ENCODE data around the gene ECE2. TPM values are rescaled to one million over a fixed set of nuclear protein-coding genes. Genes with fewer than 3 reads are reported as not detected.

The ECE2 gene
- total RNA-seq, 1 experiment from 2014 or later = 0.15 TPM

GRCh38 chr3:184238246-184238818 is 37.5 kb upstream of the ECE2 start:
- H4K20me1 ChIP-seq (ENCODE audit: insufficient read depth, low read depth, low read length) = 0 out of 2 replicates have a peak, but pooled peaks cover 5% of the 10 kb centered on the region
- no peak for DNase-seq
- H3K27me3 ChIP-seq (ENCODE audit: low read length) = no peaks in the 10 kb centered on the region
- no peak overlapping the region for H3K4me3 ChIP-seq (ENCODE audit: low read length)
- H3K9me2 ChIP-seq (replicated peaks; ENCODE audit: insufficient read depth, low read length) = no peaks in the 10 kb centered on the region
- H3K9ac ChIP-seq (ENCODE audit: low read length) = no peak overlapping the region
- H3K9me3 ChIP-seq (ENCODE audit: low read length) = no peaks in the 10 kb centered on the region
- H3K36me3 ChIP-seq (ENCODE audit: insufficient read depth, low read length) = peaks cover 7% of the 10 kb centered on the region; the same call in 1 of the 2 replicates
- H2AFZ ChIP-seq (ENCODE audit: low read length) = no peak overlapping the region
- H3K4me1 ChIP-seq (ENCODE audit: low read length) = peaks cover 3% of the 10 kb centered on the region
- no peak overlapping the region for H3K27ac ChIP-seq (ENCODE audit: low read length)
- no peak overlapping the region for H3K4me2 ChIP-seq (ENCODE audit: low read depth, low read length, poor library complexity, severe bottlenecking)
- no peaks in the 10 kb centered on the region for H3K79me2 ChIP-seq (ENCODE audit: low read length)

- Histone ChIP-seq H3K9ac (ENCODE audit: low read length) (no peak overlapping the region), H3K4me2 (ENCODE audit: low read depth, low read length, poor library complexity, severe bottlenecking) (no peak overlapping the region), H3K36me3 (ENCODE audit: insufficient read depth, low read length) (peaks cover 13% of the 10 kb centered on the region; the same call in 1 of the 2 replicates), H2AFZ (ENCODE audit: low read length) (no peak overlapping the region), H4K20me1 (ENCODE audit: insufficient read depth, low read depth, low read length) (0 out of 2 replicates have a peak, but pooled peaks cover 5% of the 10 kb centered on the region), H3K79me2 (ENCODE audit: low read length) (no peaks in the 10 kb centered on the region), H3K27ac (ENCODE audit: low read length) (no peak overlapping the region), H3K4me1 (ENCODE audit: low read length) (peaks cover 3% of the 10 kb centered on the region), H3K9me3 (ENCODE audit: low read length) (no peaks in the 10 kb centered on the region), H3K9me2 (replicated peaks; ENCODE audit: insufficient read depth, low read length) (no peaks in the 10 kb centered on the region), H3K27me3 (ENCODE audit: low read length) (no peaks in the 10 kb centered on the region), H3K4me3 (ENCODE audit: low read length) (no peak overlapping the region)
- DNase-seq = no peak
Measured at GRCh38 chr3:184239221-184239620, 36.6 kb upstream of the ECE2 start.

- 0 out of 2 replicates have a peak, but pooled peaks cover 5% of the 10 kb centered on the region for H4K20me1 ChIP-seq (ENCODE audit: insufficient read depth, low read depth, low read length)
- H3K9me2 ChIP-seq (replicated peaks; ENCODE audit: insufficient read depth, low read length) = no peaks in the 10 kb centered on the region
- peaks cover 3% of the 10 kb centered on the region for H3K4me1 ChIP-seq (ENCODE audit: low read length)
- no peaks in the 10 kb centered on the region for H3K27me3 ChIP-seq (ENCODE audit: low read length)
- H3K4me3 ChIP-seq (ENCODE audit: low read length) = no peak overlapping the region
- no peak overlapping the region for H3K27ac ChIP-seq (ENCODE audit: low read length)
- H3K9me3 ChIP-seq (ENCODE audit: low read length) = no peaks in the 10 kb centered on the region
- H3K9ac ChIP-seq (ENCODE audit: low read length) = no peak overlapping the region
- no peaks in the 10 kb centered on the region for H3K79me2 ChIP-seq (ENCODE audit: low read length)
- H2AFZ ChIP-seq (ENCODE audit: low read length) = no peak overlapping the region
- DNase-seq = no peak
- peaks cover 13% of the 10 kb centered on the region; the same call in 1 of the 2 replicates for H3K36me3 ChIP-seq (ENCODE audit: insufficient read depth, low read length)
- H3K4me2 ChIP-seq (ENCODE audit: low read depth, low read length, poor library complexity, severe bottlenecking) = no peak overlapping the region
Measured at GRCh38 chr3:184239708-184240107, 36.1 kb upstream of the ECE2 start.

GRCh38 chr3:184240384-184241140 is 35.3 kb upstream of the ECE2 start:
- Histone ChIP-seq H3K4me2 (ENCODE audit: low read depth, low read length, poor library complexity, severe bottlenecking) (no peak overlapping the region), H2AFZ (ENCODE audit: low read length) (no peak overlapping the region), H3K79me2 (ENCODE audit: low read length) (no peaks in the 10 kb centered on the region; the same call in 1 of the 2 replicates), H3K36me3 (ENCODE audit: insufficient read depth, low read length) (peaks cover 19% of the 10 kb centered on the region; the same call in 1 of the 2 replicates), H3K9me2 (replicated peaks; ENCODE audit: insufficient read depth, low read length) (no peaks in the 10 kb centered on the region), H3K4me1 (ENCODE audit: low read length) (peaks cover 3% of the 10 kb centered on the region), H3K27me3 (ENCODE audit: low read length) (no peaks in the 10 kb centered on the region), H3K9me3 (ENCODE audit: low read length) (no peaks in the 10 kb centered on the region), H4K20me1 (ENCODE audit: insufficient read depth, low read depth, low read length) (0 out of 2 replicates have a peak, but pooled peaks cover 5% of the 10 kb centered on the region), H3K9ac (ENCODE audit: low read length) (no peak overlapping the region), H3K27ac (ENCODE audit: low read length) (no peak overlapping the region), H3K4me3 (ENCODE audit: low read length) (no peak overlapping the region)
- peak; percentile 84 for DNase-seq

DNA sequence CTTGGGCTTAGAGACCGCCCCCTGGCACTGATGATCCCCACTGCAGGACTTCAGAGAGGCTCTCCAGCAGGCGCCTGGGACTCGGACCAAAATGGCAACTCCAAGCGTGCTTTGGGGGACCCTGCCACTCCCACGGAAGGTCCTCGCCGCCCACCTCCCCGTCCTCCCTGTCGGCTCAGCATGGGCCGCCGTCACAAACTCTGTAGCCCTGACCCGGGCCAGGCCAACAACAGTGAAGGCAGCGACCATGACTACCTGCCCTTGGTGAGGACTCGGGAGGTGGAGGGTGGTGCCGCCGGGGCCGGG is 34.7 kb upstream of the ECE2 start:
- Histone ChIP-seq H3K4me1 (ENCODE audit: low read length) (peaks cover 3% of the 10 kb centered on the region), H3K9me2 (replicated peaks; ENCODE audit: insufficient read depth, low read length) (no peaks in the 10 kb centered on the region), H3K36me3 (ENCODE audit: insufficient read depth, low read length) (peaks cover 19% of the 10 kb centered on the region; the same call in 1 of the 2 replicates), H3K27ac (ENCODE audit: low read length) (no peak overlapping the region), H3K4me2 (ENCODE audit: low read depth, low read length, poor library complexity, severe bottlenecking) (no peak overlapping the region), H2AFZ (ENCODE audit: low read length) (no peak overlapping the region), H4K20me1 (ENCODE audit: insufficient read depth, low read depth, low read length) (0 out of 2 replicates have a peak, but pooled peaks cover 5% of the 10 kb centered on the region), H3K4me3 (ENCODE audit: low read length) (no peak overlapping the region), H3K9me3 (ENCODE audit: low read length) (no peaks in the 10 kb centered on the region), H3K27me3 (ENCODE audit: low read length) (no peaks in the 10 kb centered on the region), H3K9ac (ENCODE audit: low read length) (no peak overlapping the region), H3K79me2 (ENCODE audit: low read length) (no peaks in the 10 kb centered on the region; the same call in 1 of the 2 replicates)
- DNase-seq = no peak

DNA sequence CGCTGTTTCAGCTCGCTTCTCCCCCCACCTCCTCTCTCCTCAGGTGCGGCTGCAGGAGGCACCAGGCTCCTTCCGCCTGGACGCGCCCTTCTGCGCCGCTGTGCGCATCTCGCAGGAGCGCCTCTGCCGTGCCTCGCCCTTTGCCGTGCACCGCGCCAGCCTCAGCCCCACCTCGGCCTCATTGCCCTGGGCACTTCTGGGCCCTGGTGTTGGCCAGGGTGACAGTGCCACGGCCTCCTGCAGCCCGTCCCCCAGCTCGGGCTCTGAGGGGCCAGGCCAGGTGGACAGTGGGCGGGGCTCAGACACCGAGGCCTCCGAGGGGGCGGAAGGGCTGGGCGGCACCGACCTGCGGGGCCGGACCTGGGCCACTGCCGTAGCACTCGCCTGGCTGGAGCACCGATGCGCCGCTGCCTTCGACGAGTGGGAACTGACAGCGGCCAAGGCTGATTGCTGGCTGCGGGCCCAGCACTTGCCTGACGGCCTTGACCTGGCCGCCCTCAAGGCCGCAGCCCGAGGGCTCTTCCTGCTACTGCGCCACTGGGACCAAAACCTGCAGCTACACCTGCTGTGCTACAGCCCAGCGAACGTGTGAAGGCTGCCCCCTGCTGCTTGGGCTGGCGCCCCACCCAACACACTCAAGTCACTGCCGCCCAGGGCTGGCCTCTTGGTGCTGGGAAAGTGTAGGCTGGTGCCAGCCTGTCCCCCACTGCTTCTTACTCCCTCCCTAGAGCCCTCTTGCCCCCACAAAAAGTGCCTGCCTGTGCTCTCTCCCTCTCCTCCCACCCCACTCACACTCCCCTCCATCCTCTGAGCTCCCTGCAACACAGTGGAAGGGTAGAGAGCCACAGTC is 34.1 kb upstream of the ECE2 start:
- H3K27ac ChIP-seq (ENCODE audit: low read length) = no peak overlapping the region
- no peak overlapping the region for H3K9ac ChIP-seq (ENCODE audit: low read length)
- H3K27me3 ChIP-seq (ENCODE audit: low read length) = no peaks in the 10 kb centered on the region
- no peak overlapping the region for H3K4me3 ChIP-seq (ENCODE audit: low read length)
- H3K9me3 ChIP-seq (ENCODE audit: low read length) = no peaks in the 10 kb centered on the region
- peaks cover 3% of the 10 kb centered on the region for H3K4me1 ChIP-seq (ENCODE audit: low read length)
- 0 out of 2 replicates have a peak, but pooled peaks cover 5% of the 10 kb centered on the region for H4K20me1 ChIP-seq (ENCODE audit: insufficient read depth, low read depth, low read length)
- H2AFZ ChIP-seq (ENCODE audit: low read length) = no peak overlapping the region
- H3K9me2 ChIP-seq (replicated peaks; ENCODE audit: insufficient read depth, low read length) = no peaks in the 10 kb centered on the region
- H3K79me2 ChIP-seq (ENCODE audit: low read length) = no peaks in the 10 kb centered on the region; the same call in 1 of the 2 replicates
- peaks cover 19% of the 10 kb centered on the region; the same call in 1 of the 2 replicates for H3K36me3 ChIP-seq (ENCODE audit: insufficient read depth, low read length)
- no peak overlapping the region for H3K4me2 ChIP-seq (ENCODE audit: low read depth, low read length, poor library complexity, severe bottlenecking)
- DNase-seq = peak; percentile 86

DNA sequence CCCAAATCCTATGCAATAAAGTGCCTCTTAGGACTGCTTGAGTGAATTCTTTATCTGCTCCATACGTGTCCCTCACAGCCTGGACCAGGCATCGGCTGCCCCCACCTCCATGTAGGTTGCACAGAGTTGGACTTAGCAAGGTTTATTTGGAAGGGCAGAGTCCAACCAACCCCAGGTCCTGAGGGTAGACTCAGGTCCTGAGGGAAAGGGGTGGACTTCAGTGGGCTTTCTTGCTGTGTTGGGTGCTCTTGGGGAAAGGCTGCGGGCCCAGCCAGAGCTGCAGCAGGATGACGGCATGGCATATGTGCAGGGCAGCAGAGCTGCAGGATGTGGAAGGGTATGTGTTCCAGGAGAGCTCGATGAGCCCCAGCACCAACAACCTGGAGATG is 33.5 kb upstream of the ECE2 start:
- no peak overlapping the region for H3K4me2 ChIP-seq (ENCODE audit: low read depth, low read length, poor library complexity, severe bottlenecking)
- no peak overlapping the region for H3K4me3 ChIP-seq (ENCODE audit: low read length)
- H3K36me3 ChIP-seq (ENCODE audit: insufficient read depth, low read length) = peaks cover 19% of the 10 kb centered on the region; the same call in 1 of the 2 replicates
- H3K27me3 ChIP-seq (ENCODE audit: low read length) = no peaks in the 10 kb centered on the region
- no peak overlapping the region for H3K27ac ChIP-seq (ENCODE audit: low read length)
- no peak overlapping the region for H2AFZ ChIP-seq (ENCODE audit: low read length)
- no peak overlapping the region for H3K9ac ChIP-seq (ENCODE audit: low read length)
- H3K4me1 ChIP-seq (ENCODE audit: low read length) = peaks cover 3% of the 10 kb centered on the region; the same call in 1 of the 2 replicates
- no peaks in the 10 kb centered on the region for H3K9me2 ChIP-seq (replicated peaks; ENCODE audit: insufficient read depth, low read length)
- no peak for DNase-seq
- peaks cover 5% of the 10 kb centered on the region for H3K79me2 ChIP-seq (ENCODE audit: low read length)
- H4K20me1 ChIP-seq (ENCODE audit: insufficient read depth, low read depth, low read length) = 0 out of 2 replicates have a peak, but pooled peaks cover 5% of the 10 kb centered on the region
- no peaks in the 10 kb centered on the region for H3K9me3 ChIP-seq (ENCODE audit: low read length)
